ENCODE measurements around the gene TRIM27. TPM values are rescaled to one million over a fixed set of nuclear protein-coding genes. Genes with fewer than 3 reads are reported as not detected.
"Not testable (repeated sequence)": the region's sequence is repeated elsewhere in the genome, so short reads cannot be mapped to it uniquely, and the experiment has no call there.

The TRIM27 gene
- total RNA-seq, 2 experiments from 2014 or later = 11.5 to 13.2 TPM

GRCh38 chr6:28868873-28869272, 54.9 kb downstream of the TRIM27 start:
- CTCF ChIA-PET = no interaction called here
- POLR2A ChIA-PET = interaction anchor here (1.4 to 6.4 kb wide), 2 partner anchors 15 to 27 kb away, joined by 3 to 155 read pairs; no protein-coding TSS in a partner anchor
- intact Hi-C loops (cut with DNase I, micrococcal nuclease) = loop anchor here in 1 of 2 experiments (2.0 to 10.0 kb wide), 2 partner anchors 18 to 1394 kb away; partner anchors contain the start of gene ZNF184

GRCh38 chr6:28867086-28867409, 56.7 kb downstream of the TRIM27 start:
- Histone ChIP-seq H3K9me3 (ENCODE audit: control insufficient read depth in 1 of 2, insufficient read depth in 1 of 2, low read length in 2 of 2) (peaks cover 0 to 17% of the 10 kb centered on the region in 2 experiments), H3K36me3 (ENCODE audit: insufficient read depth, low read length) (no peaks in the 10 kb centered on the region), H3K4me1 (ENCODE audit: insufficient read depth, low read length) (peaks cover 34% of the 10 kb centered on the region), H3K27ac (ENCODE audit: low read depth in 1 of 2, low read length in 2 of 2) (peak overlapping the region in 1 of 2 donors; percentile 76), H3K4me3 (ENCODE audit: low read length) (peak overlapping the region; percentile 63), H3K27me3 (ENCODE audit: control insufficient read depth in 1 of 2, insufficient read depth in 2 of 2, low read length in 2 of 2) (no peaks in the 10 kb centered on the region)
- CTCF ChIA-PET = interaction anchor here (1.0 to 3.1 kb wide), 6 partner anchors 12 to 29 kb away, joined by 3 to 13 read pairs (median 6); no protein-coding TSS in a partner anchor
- peak overlapping the region; percentile 93 for H3K27ac Mint-ChIP-seq
- H3K4me3 Mint-ChIP-seq = peak overlapping the region; percentile 93
- intact Hi-C loops (cut with DNase I, micrococcal nuclease) = loop anchor here (1.0 to 10.0 kb wide), 2 partner anchors 74 to 1392 kb away; partner anchors contain the start of gene ZNF184 (in 1 of the 2)
- peaks cover 13% of the 10 kb centered on the region for H3K9me3 Mint-ChIP-seq
- peaks cover 36% of the 10 kb centered on the region for H3K36me3 Mint-ChIP-seq (ENCODE audit: low read depth)
- peaks cover 48% of the 10 kb centered on the region for H3K4me1 Mint-ChIP-seq (ENCODE audit: low read depth)
- peaks cover 7% of the 10 kb centered on the region for H3K27me3 Mint-ChIP-seq
- ATAC-seq (ENCODE audit: poor library complexity) = peak; percentile 23
- TF ChIP-seq CTCF (IDR thresholded peaks at IDR 0.05) = no peak
- POLR2A ChIA-PET = interaction anchor here (0.6 to 6.4 kb wide), 20 partner anchors 9 to 1721 kb away, joined by 3 to 155 read pairs (median 10); partner anchors contain the start of gene TRIM27
- peak in 4 of 14 experiments; percentile 14 to 66 (median 55) for DNase-seq

More at GRCh38 chr6:28868873-28869272, 54.9 kb downstream of the TRIM27 start:
- DNase-seq = no peak
- Histone ChIP-seq H3K36me3 (ENCODE audit: insufficient read depth, low read length) (no peaks in the 10 kb centered on the region), H3K4me3 (ENCODE audit: low read length) (no peak overlapping the region), H3K27ac (ENCODE audit: low read depth in 1 of 2, low read length in 2 of 2) (no peak overlapping the region), H3K27me3 (ENCODE audit: control insufficient read depth in 1 of 2, insufficient read depth in 2 of 2, low read length in 2 of 2) (no peaks in the 10 kb centered on the region), H3K9me3 (ENCODE audit: control insufficient read depth in 1 of 2, insufficient read depth in 1 of 2, low read length in 2 of 2) (peaks cover 0 to 10% of the 10 kb centered on the region in 2 experiments), H3K4me1 (ENCODE audit: insufficient read depth, low read length) (peaks cover 22% of the 10 kb centered on the region)
- peak overlapping the region; percentile 93 for H3K27ac Mint-ChIP-seq
- no peaks in the 10 kb centered on the region for H3K27me3 Mint-ChIP-seq
- peaks cover 5% of the 10 kb centered on the region for H3K9me3 Mint-ChIP-seq
- H3K4me1 Mint-ChIP-seq (ENCODE audit: low read depth) = peaks cover 38% of the 10 kb centered on the region
- no peak for TF ChIP-seq CTCF (IDR thresholded peaks at IDR 0.05)
- H3K4me3 Mint-ChIP-seq = peak overlapping the region; percentile 3
- H3K36me3 Mint-ChIP-seq (ENCODE audit: low read depth) = peaks cover 19% of the 10 kb centered on the region
- no peak for ATAC-seq (ENCODE audit: poor library complexity)

- peaks cover 48% of the 10 kb centered on the region for H3K4me1 Mint-ChIP-seq (ENCODE audit: low read depth)
- Histone ChIP-seq H3K9me3 (ENCODE audit: control insufficient read depth in 1 of 2, insufficient read depth in 1 of 2, low read length in 2 of 2) (peaks cover 0 to 21% of the 10 kb centered on the region in 2 experiments), H3K27ac (ENCODE audit: low read depth in 1 of 2, low read length in 2 of 2) (peak overlapping the region; percentile 39 to 76), H3K4me3 (ENCODE audit: low read length) (peak overlapping the region; percentile 63), H3K4me1 (ENCODE audit: insufficient read depth, low read length) (peaks cover 34% of the 10 kb centered on the region)
- peak overlapping the region; percentile 93 for H3K4me3 Mint-ChIP-seq
- H3K27ac Mint-ChIP-seq = peak overlapping the region; percentile 93
- H3K9me3 Mint-ChIP-seq = peaks cover 13% of the 10 kb centered on the region
- ChIA-PET POLR2A (interaction anchor here (0.6 to 6.4 kb wide), 24 partner anchors 10 to 1734 kb away, joined by 3 to 155 read pairs (median 8); partner anchors contain the start of gene TRIM27), CTCF (interaction anchor here (1.0 to 3.1 kb wide), 7 partner anchors 12 to 74 kb away, joined by 3 to 13 read pairs (median 7); no protein-coding TSS in a partner anchor)
- not testable (repeated sequence) for H3K36me3 ChIP-seq (ENCODE audit: insufficient read depth, low read length); H3K27me3 ChIP-seq (ENCODE audit: control insufficient read depth in 1 of 2, insufficient read depth in 2 of 2, low read length in 2 of 2); H3K27me3 Mint-ChIP-seq
- intact Hi-C loops (cut with DNase I, micrococcal nuclease) = loop anchor here (1.0 to 10.0 kb wide), 3 partner anchors 18 to 1392 kb away; partner anchors contain the start of gene ZNF184 (in 1 of the 2)
- DNase-seq (peak; percentile 51 to 89 (median 74)), ATAC-seq (ENCODE audit: poor library complexity) (peak; percentile 64)
- H3K36me3 Mint-ChIP-seq (ENCODE audit: low read depth) = peaks cover 36% of the 10 kb centered on the region
Measured at GRCh38 chr6:28866205-28867085, 57.3 kb downstream of the TRIM27 start.

Measured in CD4-positive, alpha-beta T cell (primary cell).